GM21423 (cell line): Measurements from ENCODE around the gene TAMALIN.
A peak's percentile ranks its signal among the peaks of the same experiment; 100 is the strongest.

Experiments
- ATAC-seq: cut with Tn5 transposase; IDR thresholded peaks from one replicate; pipeline ENCODE4 v1.9.1; 2021; ENCODE audit warnings: mild to moderate bottlenecking, moderate library complexity; ENCODE audit not compliant: unreplicated experiment

TAMALIN gene

GRCh38 chr12:52033446-52034140 lies 26.8 kb downstream of the TAMALIN start:
- ATAC-seq = no peak

- no peak for ATAC-seq
These were observed 28.4 kb downstream of the TAMALIN start for GRCh38 chr12:52035190-52035589.

DNA sequence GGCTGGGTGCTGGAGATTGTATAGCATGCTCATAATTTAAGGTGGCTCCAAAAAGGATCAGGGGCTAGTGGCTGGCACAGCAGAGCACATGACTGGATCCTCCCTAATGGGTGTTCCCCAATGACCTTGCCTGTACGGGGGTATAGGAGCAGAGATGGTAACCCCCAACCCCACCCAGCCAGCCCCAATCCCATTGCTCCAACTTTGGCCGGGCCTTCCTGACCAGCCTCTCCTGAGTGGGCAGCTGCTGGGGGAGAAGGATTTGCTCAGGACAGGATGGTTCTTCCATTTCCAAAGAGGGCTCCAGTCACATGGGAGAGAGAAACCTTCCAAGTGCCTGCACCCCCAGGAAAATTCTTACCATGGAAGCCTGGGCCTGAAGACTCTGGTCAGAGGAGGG lies 29.2 kb downstream of the TAMALIN start:
- no peak for ATAC-seq

DNA sequence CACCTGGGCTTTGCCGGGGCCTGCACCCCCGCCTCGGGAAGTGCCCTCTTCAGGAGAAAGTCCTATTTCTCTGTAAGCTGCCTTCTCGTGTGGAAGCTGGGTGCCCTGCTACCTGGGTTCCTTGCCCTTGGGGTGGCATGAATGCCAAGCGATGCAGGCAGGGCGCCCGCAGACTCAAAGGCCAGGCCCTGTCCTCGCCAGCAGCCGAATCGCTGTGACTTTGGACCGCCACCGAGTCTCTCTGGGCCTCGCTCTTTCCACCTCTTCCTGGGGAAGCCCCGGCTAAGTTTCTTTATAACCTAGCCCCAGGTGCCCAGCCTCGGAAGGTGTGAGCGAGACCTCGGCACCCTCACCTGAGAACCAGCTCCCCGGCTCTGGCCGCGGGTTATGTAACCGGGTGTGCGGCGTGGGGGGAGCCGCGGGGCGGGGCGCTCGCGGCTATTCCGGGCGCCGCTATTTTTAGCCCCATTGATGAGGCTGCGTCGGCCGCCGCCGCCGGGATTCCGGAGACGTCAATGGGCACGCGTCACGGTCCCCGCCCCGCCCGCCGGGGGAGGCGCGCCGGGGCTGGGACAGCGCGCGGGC lies 29.9 kb downstream of the TAMALIN start:
- ATAC-seq = peak; percentile 38

DNA sequence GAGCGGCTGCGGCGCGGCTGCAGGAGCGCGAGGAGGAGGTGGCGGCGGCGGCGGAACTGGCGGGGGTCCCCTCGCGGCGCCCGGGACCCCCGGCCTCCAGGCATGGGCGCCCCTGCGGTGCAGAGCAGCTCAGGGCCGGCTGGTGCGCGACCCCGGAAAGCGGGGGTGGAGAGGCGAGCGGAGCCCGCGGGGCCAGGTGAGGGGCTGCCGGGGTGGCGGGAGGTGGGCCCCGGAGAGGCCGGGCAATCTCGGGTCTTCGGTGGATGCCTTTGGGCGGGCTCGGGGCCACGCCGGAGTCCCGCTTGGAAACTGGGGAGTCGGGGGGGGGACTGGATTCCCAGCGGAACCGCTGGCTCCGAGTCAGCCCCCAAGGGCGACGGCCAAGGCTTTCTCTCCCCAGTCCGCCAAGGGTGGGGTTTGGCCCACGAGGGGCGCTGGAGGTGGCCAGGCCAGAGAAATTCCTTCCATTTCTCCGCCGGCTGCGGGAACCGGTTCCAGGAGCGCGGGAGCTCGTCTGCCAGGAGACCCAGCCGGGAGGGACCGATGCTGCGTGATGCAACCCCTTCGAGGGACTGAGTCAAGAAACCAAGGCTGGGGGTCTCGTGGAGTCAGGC lies 30.6 kb downstream of the TAMALIN start:
- ATAC-seq = no peak

GRCh38 chr12:52038447-52038846 lies 31.7 kb downstream of the TAMALIN start:
- no peak for ATAC-seq

DNA sequence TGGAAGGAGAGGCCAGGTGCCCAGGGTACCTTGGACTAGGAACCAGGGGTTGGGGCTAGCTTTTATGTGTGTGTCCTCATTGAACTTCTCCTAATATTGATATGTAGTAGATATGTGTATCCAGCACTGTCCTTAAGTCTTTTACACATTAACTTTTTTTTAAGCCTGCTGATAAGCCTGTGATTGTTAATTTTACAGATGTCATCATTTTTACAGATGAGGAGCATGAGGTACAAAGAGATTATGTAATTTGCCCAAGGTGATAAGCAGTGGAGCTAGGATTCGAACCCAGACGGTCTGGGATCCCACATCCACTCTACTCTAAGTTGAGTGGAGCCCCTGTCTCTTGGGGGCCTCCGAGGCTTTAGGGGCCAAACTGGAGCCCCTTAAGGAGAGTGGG lies 34.3 kb downstream of the TAMALIN start:
- ATAC-seq = no peak

GRCh38 chr12:52041695-52042123 lies 35.0 kb downstream of the TAMALIN start:
- ATAC-seq = no peak

DNA sequence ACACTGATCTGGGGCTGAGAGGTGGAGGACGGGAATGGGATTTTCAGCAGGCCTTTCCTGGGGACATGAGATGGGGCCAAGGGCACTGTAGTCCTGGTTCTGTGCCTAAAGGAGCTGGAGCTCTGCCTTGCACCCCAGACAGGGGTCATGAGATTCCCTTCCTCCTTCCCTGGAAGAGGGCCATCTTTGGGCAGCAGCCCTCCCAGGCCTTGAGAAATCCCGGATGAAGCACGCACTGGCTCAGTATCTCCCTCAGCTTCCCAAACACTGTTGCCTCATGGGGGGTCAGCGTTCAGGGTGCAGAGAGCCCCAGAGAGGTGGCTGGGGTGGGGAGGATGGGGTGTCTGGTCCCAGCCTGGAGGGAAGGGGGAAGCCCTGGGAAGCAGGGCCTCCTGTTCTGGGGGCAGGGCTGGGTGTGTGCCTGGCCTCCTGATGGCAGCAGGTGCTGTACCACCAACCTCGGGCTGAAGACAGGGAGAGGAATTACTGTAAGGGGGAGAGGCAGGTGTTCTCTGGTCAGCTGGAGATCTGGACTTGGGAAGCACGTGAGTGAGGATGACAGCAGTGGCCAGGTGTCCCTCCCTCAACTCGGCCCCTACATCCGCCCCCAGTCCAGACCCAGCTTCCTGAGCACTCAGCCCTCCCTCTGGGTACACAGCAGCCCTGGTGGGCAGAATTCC lies 36.1 kb downstream of the TAMALIN start:
- no peak for ATAC-seq

DNA sequence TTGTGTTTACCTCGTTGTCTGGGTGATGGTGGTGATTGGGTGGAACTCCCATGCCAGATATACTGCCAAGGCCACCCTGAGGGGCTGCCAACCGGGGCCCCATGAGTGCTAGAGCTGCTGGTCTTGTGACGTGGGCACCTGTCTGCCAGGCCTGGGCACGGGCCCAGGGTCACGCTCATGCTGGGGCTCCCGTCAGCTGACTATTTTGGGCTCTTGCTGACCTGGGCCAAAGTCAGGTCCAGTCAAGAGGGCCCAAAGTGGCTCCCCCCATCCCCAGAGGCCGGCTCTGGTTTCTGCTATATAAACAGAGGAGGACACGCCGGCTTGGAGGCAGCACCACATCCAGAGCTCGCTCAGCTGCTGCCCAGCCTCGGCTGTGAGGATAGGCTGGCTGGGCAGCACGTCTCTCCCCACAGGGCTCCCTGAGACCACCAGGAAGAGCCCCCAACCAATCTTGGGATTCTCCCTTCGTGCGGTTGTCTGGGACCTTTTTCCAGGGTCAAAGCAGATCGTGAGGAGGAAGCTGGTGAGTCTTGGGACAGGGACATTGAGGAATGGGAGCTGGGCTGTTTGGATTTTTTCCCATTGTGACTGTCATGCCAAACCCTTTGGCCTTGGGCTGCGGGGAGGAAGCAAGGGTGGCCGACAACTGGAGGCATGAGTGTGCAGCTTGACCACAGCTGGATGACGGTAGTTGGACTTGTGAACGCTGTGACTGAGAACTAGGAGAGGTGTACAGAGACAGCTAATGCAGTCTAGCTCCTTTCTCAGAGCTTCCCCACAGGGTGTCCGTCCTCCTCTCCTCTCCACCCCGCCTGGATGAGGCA lies 36.9 kb downstream of the TAMALIN start:
- no peak for ATAC-seq

GRCh38 chr12:52044292-52044983 lies 37.7 kb downstream of the TAMALIN start:
- no peak for ATAC-seq

DNA sequence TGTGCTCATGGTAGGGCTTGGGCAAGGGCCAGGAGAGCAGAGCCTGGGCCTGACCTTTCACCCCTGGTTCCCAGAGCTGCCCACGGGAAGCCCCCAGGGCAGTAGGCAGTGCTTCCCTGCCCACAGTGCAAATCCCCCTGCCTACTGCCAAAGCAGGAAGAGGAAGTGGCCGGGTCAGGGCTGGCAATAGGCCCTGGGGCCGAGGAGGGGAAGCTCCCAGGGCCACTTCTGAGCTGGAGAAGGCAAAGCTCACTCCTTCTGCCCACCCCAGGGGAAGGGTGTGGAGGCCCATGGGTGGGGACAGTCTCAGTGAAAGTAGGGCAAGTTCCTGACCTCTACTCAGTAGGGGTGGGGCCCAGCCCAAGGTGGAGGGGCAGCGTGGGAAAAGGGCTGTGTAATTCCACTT lies 39.1 kb downstream of the TAMALIN start:
- ATAC-seq = no peak

DNA sequence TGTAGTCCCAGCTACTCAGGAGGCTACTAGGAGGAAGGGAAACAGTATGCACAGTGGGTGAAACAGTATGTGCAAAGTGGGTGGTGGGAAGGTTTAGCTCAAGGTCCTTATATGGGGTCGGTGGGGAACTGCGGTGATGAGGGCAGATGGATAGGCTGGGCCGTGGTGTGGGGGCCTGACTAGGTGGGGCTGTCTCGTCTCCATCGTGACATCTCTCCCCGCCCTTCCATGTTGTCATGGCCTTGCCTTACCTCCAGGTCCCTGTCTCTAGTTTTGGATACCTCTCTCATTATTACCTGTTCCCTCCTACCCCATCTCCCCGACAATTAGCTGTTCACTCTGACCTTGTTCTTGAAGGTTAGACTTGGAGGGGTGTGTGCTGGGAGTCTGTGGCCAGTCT lies 40.1 kb downstream of the TAMALIN start:
- no peak for ATAC-seq

DNA sequence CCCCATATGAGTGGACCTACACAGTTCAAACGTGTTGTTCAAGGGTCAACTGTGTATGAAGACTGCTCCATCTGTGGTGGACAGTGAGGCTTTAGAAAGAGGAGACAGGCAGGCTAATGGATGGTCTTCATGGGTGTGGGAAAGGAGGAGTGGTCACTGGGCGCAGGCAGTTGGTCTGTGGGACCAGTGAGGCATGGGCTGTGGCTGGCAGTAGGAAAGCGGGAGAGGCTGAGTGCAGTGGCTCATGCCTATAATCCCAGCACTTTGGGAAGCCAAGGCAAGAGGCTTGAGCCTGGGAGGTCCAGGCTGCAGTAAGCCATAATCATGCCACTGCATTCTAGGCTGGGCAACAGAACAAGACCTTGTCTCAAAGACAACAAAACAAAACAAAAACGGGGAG lies 42.5 kb downstream of the TAMALIN start:
- ATAC-seq = no peak

DNA sequence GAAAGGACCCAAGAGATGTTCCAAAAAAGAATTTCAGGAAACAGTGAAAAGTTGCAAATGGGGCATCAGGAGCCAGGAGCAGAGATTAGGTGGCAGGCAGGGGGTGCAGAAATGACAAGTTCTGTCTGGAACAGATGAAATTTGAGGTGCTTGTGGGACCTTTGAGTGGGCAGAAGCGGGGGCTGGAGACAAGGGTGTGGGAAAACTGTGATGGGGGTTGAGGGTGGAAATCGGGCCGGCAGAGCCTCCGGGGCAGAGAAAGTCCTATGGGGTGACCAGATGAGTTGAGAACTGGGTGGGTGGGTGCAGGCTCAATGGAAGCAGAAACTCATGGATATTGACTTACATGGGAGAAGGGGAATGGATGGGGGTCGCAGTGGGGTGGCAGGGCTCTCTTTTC lies 42.9 kb downstream of the TAMALIN start:
- ATAC-seq = no peak

DNA sequence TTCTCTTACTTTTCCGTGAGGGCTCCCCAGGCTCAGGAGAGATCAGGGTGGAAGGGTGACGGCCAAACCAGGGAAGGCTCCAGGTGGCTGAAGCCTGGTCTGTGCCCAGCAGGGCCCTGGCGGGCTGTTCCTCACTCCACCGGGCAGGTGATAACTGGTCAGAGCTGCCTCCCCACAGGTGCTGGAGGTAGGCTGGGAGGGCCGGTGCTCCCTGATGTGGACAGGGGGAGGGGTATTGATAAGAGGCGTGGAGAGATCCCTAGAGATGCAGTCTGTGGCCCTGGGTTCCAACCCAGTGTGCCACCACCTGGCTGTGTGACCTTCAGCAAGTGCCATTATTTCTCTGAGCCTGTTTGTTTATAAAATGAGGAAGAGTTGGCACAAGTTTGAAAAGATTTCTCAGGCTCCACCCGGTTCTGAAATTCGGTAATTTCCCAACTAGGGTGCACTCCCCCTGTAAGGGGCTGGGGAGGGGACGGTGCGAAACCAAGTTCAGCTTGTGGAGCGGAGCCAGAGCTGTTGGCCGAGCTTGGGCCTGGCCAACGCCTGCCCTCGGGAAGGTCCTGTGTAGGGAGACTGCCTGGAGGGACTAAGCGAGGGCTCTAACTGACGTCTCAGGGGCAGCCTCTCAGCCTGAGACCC lies 43.5 kb downstream of the TAMALIN start:
- no peak for ATAC-seq

GRCh38 chr12:52050758-52051541 lies 44.2 kb downstream of the TAMALIN start, which contains the start of gene NR4A1:
NR4A1 (plus strand) TSS chr12:52051442; CDS start chr12:52054329, 2,887 bp downstream.
- ATAC-seq = peak; percentile 74

DNA sequence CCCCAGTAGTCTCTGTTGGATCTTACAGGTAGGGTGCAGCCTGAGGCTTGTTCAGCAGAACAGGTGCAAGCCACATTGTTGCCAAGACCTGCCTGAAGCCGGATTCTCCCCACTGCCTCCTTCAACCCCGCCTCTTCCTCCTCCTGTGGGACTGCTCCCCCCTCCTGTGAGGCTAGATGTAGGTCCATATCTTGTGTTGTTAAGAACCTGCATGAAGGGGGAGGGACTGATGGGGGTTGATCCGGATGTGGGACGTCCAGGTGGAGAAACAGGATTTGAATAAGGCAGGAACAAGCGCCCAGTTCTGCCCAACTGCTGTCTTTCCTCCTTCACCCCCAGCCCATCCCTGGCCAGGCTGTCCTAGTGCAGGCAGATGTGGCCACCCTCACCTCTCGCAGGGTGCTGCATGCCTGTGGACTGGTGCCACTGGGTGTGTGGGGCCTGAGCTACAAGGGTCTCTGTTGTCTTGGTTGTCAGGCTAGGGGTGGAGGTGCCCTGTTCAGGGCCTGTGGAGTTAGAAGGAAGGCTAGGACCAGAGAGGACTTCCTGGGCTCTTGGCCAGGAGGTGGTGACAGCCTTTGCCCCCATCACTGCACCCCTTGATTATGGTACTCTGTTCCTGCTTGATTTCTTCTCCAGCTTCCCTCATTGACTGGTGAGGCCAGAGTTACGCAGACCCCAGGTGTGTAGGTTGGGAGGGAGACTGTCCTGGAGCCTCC lies 45.9 kb downstream of the TAMALIN start:
- ATAC-seq = no peak
